Peyer's patch (tissue), 4 donors: ENCODE measurements around the gene KLHL29. TPM values are rescaled to one million over a fixed set of nuclear protein-coding genes. Genes with fewer than 3 reads are reported as not detected.

ENCODE experiments used
- DNase-seq, 3 donors: peaks; one replicate each; pipeline ENCODE4 v3.0.0-alpha.2; 2017 to 2019
- H3K27ac ChIP-seq, 4 donors: fragments of 200-600 bp; sonication (generic); one replicate each; pipeline ENCODE4 v1.5.1; 2016 to 2019
- H3K27me3 ChIP-seq, 2 donors: fragments of 200-600 bp; sonication (generic); one replicate each; pipeline ENCODE4 v1.5.1; 2019
- H3K36me3 ChIP-seq, 3 donors: fragments of 200-600 bp; sonication (generic); one replicate each; pipeline ENCODE4 v1.5.1; 2016 to 2019
- H3K4me1 ChIP-seq, 4 donors: fragments of 200-600 bp; sonication (generic); one replicate each; pipeline ENCODE4 v1.5.1; 2016 to 2019
- H3K4me3 ChIP-seq, 4 donors: fragments of 200-600 bp; sonication (generic); 1 replicate in 3 of 4; 2 replicates in 1 of 4; pipeline ENCODE4 v1.5.1; 2016 to 2019; ENCODE audit warnings: mild to moderate bottlenecking in 1 of 4
- H3K9me3 ChIP-seq, 4 donors: fragments of 200-600 bp; sonication (generic); one replicate each; pipeline ENCODE4 v1.5.1; 2016 to 2019; ENCODE audit warnings: mild to moderate bottlenecking in 1 of 4
- POLR2A ChIP-seq, 2 donors: fragments of 450-650 bp; IDR thresholded peaks; one replicate each; pipeline ENCODE4 v1.5.1; 2017; ENCODE audit warnings: antibody characterized with exemption in 2 of 2, mild to moderate bottlenecking in 2 of 2, moderate library complexity in 2 of 2
- total RNA-seq, 4 donors: library from RNA; depleted of rRNA; stranded (reverse); fragments of >200 nt; gene quantifications; one replicate each; pipeline ENCODE4 v1.1.0, GENCODE V29; 2016
- TF ChIP-seq, protein P1 (sequence below), 6 experiments: fragments of 450-650 bp in 4 of 6; fragments of 200-600 bp in 2 of 6; sonication (generic) in 1 of 6; IDR thresholded peaks; one replicate each; pipeline ENCODE4 v1.5.1; 2017 to 2019; ENCODE audit warnings: antibody characterized with exemption in 6 of 6, mild to moderate bottlenecking in 3 of 6, moderate library complexity in 1 of 6

The KLHL29 gene
- total RNA-seq, 4 donors from 2014 or later = 1.1 to 18.2 (median 5.0) TPM

DNA sequence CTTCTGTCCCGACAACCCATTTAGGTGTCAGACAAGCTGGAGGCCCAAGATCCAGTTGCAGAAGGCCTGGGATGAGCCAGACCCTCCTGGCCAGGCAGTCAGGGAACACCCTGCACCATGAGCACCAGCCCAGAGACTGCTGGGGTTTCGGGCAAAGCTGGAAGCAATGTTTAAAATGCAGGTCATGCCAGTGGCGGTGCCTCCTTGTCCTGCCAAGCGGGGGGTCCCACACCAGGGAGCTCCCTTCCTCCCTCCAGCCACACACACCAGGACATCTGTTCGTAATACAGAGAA lies 311.7 kb downstream of the KLHL29 start:
- no peaks in the 10 kb centered on the region for H3K27me3 ChIP-seq
- no peak overlapping the region for H3K27ac ChIP-seq
- no peaks in the 10 kb centered on the region for H3K4me1 ChIP-seq
- H3K9me3 ChIP-seq = no peaks in the 10 kb centered on the region
- DNase-seq = no peak
- no peak overlapping the region for H3K4me3 ChIP-seq
- H3K36me3 ChIP-seq = peaks cover 0 to 6% (median 0%) of the 10 kb centered on the region in 3 donors
- no peak for TF ChIP-seq POLR2A (IDR thresholded peaks at IDR 0.05)

DNA sequence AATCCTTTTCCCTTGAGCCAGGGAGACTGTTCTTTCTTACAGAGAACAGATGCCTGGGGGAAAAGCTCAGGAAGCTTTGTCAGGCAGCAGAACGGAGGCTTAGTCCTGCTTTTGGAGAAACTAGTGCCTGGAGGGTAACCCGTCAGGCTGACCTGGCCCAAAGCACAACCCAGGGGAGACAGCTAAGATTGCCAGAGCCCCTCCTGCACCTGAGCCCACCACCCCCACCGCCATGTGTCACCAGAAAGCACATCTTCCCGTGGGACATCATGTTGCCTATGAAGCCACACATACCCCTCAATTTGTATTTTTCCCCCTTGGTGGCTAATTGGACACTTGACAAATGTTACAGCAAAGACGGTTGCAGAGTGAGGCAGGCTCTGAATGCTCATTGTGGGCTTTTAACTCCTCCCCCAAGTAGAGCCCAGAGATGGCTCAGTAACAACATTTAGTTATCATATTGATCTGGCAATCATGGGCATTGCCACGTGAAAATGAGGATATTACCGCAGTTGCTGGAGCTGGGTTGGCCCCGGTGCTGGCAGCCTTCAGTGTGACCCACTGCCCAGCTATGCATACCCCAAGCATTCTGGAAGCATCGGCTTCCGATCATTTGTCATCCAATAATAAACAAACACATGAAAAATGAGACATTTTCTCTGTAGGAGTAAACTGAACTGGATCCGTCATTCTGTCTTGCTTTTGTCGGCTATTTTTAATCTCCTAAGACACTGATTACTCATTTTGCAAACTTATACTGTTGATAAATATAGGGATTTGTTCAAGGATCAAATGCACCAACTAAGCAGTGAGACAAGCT lies 312.5 kb downstream of the KLHL29 start:
- Histone ChIP-seq H3K4me3 (no peak overlapping the region), H3K36me3 (peaks cover 0 to 6% (median 0%) of the 10 kb centered on the region in 3 donors), H3K9me3 (no peaks in the 10 kb centered on the region), H3K27me3 (no peaks in the 10 kb centered on the region), H3K27ac (no peak overlapping the region), H3K4me1 (no peaks in the 10 kb centered on the region)
- TF ChIP-seq, protein P1, sequence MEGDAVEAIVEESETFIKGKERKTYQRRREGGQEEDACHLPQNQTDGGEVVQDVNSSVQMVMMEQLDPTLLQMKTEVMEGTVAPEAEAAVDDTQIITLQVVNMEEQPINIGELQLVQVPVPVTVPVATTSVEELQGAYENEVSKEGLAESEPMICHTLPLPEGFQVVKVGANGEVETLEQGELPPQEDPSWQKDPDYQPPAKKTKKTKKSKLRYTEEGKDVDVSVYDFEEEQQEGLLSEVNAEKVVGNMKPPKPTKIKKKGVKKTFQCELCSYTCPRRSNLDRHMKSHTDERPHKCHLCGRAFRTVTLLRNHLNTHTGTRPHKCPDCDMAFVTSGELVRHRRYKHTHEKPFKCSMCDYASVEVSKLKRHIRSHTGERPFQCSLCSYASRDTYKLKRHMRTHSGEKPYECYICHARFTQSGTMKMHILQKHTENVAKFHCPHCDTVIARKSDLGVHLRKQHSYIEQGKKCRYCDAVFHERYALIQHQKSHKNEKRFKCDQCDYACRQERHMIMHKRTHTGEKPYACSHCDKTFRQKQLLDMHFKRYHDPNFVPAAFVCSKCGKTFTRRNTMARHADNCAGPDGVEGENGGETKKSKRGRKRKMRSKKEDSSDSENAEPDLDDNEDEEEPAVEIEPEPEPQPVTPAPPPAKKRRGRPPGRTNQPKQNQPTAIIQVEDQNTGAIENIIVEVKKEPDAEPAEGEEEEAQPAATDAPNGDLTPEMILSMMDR (IDR thresholded peaks at IDR 0.05) = no peak
- TF ChIP-seq POLR2A (IDR thresholded peaks at IDR 0.05) = no peak
- peak in 1 of 3 donors; percentile 10 for DNase-seq

DNA sequence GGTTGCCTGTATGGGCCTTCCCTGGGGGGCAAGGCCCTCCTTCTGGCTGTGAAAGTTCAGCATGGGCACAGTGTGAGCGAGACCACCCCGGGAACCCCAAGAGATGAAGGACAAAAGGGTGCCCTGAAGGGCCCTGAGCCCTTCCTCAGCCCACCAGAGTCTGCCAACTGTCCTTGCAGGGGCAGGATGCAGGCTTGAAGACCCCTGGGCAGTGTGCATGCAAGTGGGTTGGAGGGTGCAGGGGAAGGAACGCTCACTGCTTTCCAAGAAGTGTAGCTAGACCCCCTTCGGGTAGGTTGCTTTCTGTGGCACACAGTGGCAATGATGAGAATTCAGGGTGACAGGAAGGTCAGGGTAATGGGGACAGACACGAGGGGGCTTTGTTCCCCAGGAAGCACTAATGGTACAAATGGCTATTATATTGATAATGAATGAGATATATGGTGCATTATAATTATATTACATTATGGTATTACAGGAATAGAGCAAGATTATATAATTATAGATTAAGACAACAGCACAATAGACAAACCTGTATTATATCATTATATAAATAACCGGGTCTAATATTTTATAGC lies 313.2 kb downstream of the KLHL29 start:
- no peak overlapping the region for H3K4me3 ChIP-seq
- peaks cover 0 to 6% (median 0%) of the 10 kb centered on the region in 3 donors for H3K36me3 ChIP-seq
- no peaks in the 10 kb centered on the region for H3K9me3 ChIP-seq

DNA sequence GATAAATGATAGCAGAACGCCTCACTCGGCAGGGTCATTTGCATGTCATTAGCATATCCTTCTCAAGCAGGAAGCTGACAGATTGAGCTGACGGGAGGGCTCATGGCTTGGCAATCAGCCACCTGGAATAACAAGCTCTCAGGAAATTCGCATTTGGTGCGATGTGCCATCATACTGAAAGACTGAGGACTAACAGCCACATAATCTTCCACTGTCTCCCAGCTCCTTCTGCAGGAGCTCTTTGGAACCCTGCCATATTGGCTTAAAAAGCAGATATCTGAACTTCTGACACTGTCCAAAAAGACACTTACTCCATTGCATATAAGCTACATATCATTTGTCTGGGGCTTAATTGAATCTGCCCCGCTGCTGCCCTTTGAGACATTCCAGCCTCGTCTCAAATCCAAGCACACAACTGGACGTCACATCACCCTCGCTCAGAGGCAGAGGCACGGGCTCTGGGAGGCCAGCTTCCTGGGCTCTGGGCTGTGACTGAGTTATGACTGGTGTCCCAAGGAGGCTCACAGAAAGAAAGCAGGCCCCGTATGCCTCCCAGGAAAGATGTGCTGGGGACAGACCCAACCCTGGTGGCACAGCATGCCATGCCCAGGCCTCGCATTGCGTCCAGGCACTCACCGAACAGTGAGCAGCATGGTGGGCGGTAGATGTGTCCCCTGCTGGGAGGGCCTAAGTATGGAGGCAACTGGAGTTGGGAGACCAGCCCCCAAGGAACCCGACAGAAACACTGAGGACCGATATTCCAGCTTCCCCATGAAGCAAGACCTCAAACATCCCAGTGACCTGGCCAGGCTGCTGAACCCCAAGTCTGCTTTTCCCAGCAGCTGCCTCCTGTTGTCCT lies 314.0 kb downstream of the KLHL29 start:
- peaks cover 0 to 6% (median 0%) of the 10 kb centered on the region in 3 donors for H3K36me3 ChIP-seq
- TF ChIP-seq, protein P1 (IDR thresholded peaks at IDR 0.05) = no peak
- no peak for TF ChIP-seq POLR2A (IDR thresholded peaks at IDR 0.05)
- no peaks in the 10 kb centered on the region for H3K9me3 ChIP-seq
- no peaks in the 10 kb centered on the region for H3K27me3 ChIP-seq
- H3K4me3 ChIP-seq = no peak overlapping the region
- peak in 1 of 3 donors; percentile 42 for DNase-seq
- no peaks in the 10 kb centered on the region for H3K4me1 ChIP-seq
- no peak overlapping the region for H3K27ac ChIP-seq

More for the DNA sequence above, 313.2 kb downstream of the KLHL29 start:
- DNase-seq = peak in 1 of 3 donors; percentile 21
- no peak for TF ChIP-seq POLR2A (IDR thresholded peaks at IDR 0.05)
- TF ChIP-seq, protein P1 (IDR thresholded peaks at IDR 0.05) = no peak
- Histone ChIP-seq H3K4me1 (no peaks in the 10 kb centered on the region), H3K27me3 (no peaks in the 10 kb centered on the region), H3K27ac (no peak overlapping the region)

DNA sequence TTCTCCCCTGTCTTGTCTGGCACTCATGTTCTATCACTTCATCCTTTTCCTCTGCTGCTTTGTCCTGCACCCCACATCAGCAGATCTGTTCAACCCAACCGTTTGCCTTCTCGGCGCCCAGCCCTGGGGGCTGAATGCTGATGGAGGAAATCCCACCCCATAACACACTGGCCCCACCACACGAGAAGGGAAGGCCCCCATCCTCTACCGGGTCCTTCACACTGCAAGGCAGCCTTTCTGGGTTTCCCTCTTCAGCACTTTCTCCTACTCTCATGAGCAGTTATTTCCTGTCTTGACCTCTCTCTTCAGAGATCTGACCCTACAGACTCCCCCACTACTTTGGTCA lies 314.6 kb downstream of the KLHL29 start:
- no peaks in the 10 kb centered on the region for H3K27me3 ChIP-seq
- H3K4me3 ChIP-seq = no peak overlapping the region
- peaks cover 0 to 6% (median 0%) of the 10 kb centered on the region in 3 donors for H3K36me3 ChIP-seq
- no peaks in the 10 kb centered on the region for H3K9me3 ChIP-seq
- TF ChIP-seq, protein P1 (IDR thresholded peaks at IDR 0.05) = no peak
- no peak for TF ChIP-seq POLR2A (IDR thresholded peaks at IDR 0.05)
- DNase-seq = no peak
- no peak overlapping the region for H3K27ac ChIP-seq
- H3K4me1 ChIP-seq = no peaks in the 10 kb centered on the region
